HEK293 (cell line): ENCODE results near the gene LAMB1.

Experiments used
- CTCF ChIA-PET: fragments of 350-600 bp; formaldehyde crosslinking; extraction: SDS; loops from one replicate; lab custom pipeline; 2021; ENCODE audit warnings: antibody characterized with exemption; lab: Yijun Ruan, JAX
- POLR2A ChIA-PET: fragments of 300-600 bp; formaldehyde crosslinking; extraction: SDS; loops from one replicate; lab custom pipeline; 2020; ENCODE audit warnings: antibody characterized with exemption, inconsistent platforms; lab: Yijun Ruan, JAX
- H3K27ac ChIP-seq: fragments of 200-500 bp; sonication (Bioruptor generic); 2 replicates; pipeline ENCODE4 v1.5.1; 2014; ENCODE audit warnings: low read depth, low read length, control low read depth, inconsistent platforms; ENCODE audit errors: extremely low read depth
- H3K36me3 ChIP-seq, 2 experiments: fragments of 200-500 bp in 1 of 2; sonication (Bioruptor generic) in 1 of 2; 1 replicate in 1 of 2; 2 replicates in 1 of 2; pipeline ENCODE4 v1.5.1; 2014 to 2017; ENCODE audit warnings: inconsistent platforms in 2 of 2, low read length in 2 of 2; ENCODE audit not compliant: control insufficient read depth in 2 of 2, insufficient read depth in 1 of 2
- H3K4me1 ChIP-seq: fragments of 200-500 bp; sonication (Bioruptor generic); 2 replicates; pipeline ENCODE4 v1.5.1; 2014; ENCODE audit warnings: mild to moderate bottlenecking, low read length, inconsistent platforms; ENCODE audit not compliant: control insufficient read depth, insufficient read depth
- H3K4me3 ChIP-seq: 2 replicates; pipeline ENCODE4 v1.5.1; 2011; ENCODE audit warnings: low read depth, mild to moderate bottlenecking, control low read depth, low read length, moderate library complexity
- H3K9me3 ChIP-seq: fragments of 200-500 bp; sonication (Bioruptor generic); 2 replicates; pipeline ENCODE4 v1.5.1; 2014; ENCODE audit warnings: low read depth, low read length, inconsistent platforms; ENCODE audit not compliant: control insufficient read depth, insufficient read depth
- SCRT2 ChIP-seq: fragments of 450-650 bp; formaldehyde crosslinking; IDR thresholded peaks from 2 replicates; pipeline ENCODE4 v1.5.1; 2016; ENCODE audit warnings: missing biosample characterization, missing genetic modification characterization
- SETDB1 ChIP-seq: IDR thresholded peaks from one replicate; pipeline ENCODE4 v1.6.1; 2017; ENCODE audit warnings: mild to moderate bottlenecking, low read length, moderate library complexity, mixed read lengths; ENCODE audit not compliant: insufficient read length
- ZFHX2 ChIP-seq: fragments of 450-650 bp; formaldehyde crosslinking; conservative IDR thresholded peaks from 2 replicates; pipeline ENCODE4 v1.5.1; 2016; ENCODE audit warnings: missing biosample characterization, missing genetic modification characterization
- ZFP3 ChIP-seq: fragments of 450-650 bp; formaldehyde crosslinking; IDR thresholded peaks from 2 replicates; pipeline ENCODE4 v1.5.1; 2016; ENCODE audit warnings: low read depth, missing biosample characterization, missing genetic modification characterization
- ZFP69B ChIP-seq: fragments of 450-650 bp; formaldehyde crosslinking; IDR thresholded peaks from 2 replicates; pipeline ENCODE4 v1.5.1; 2016; ENCODE audit warnings: missing biosample characterization, missing genetic modification characterization
- ZNF114 ChIP-seq: fragments of 450-650 bp; formaldehyde crosslinking; IDR thresholded peaks from 2 replicates; pipeline ENCODE4 v1.5.0; 2017; ENCODE audit warnings: missing biosample characterization, missing genetic modification characterization
- ZNF174 ChIP-seq: fragments of 450-650 bp; formaldehyde crosslinking; IDR thresholded peaks from 2 replicates; pipeline ENCODE4 v1.5.0; 2017; ENCODE audit warnings: missing biosample characterization, mild to moderate bottlenecking, missing genetic modification characterization
- ZNF394 ChIP-seq: fragments of 450-650 bp; formaldehyde crosslinking; IDR thresholded peaks from 2 replicates; pipeline ENCODE4 v1.5.1; 2016; ENCODE audit warnings: missing biosample characterization, missing genetic modification characterization, mild to moderate bottlenecking, moderate library complexity, borderline replicate concordance
- ZNF473 ChIP-seq: fragments of 450-650 bp; formaldehyde crosslinking; IDR thresholded peaks from 2 replicates; pipeline ENCODE4 v1.5.1; 2017; ENCODE audit warnings: missing biosample characterization, missing genetic modification characterization
- ZNF530 ChIP-seq: fragments of 450-650 bp; formaldehyde crosslinking; IDR thresholded peaks from 2 replicates; pipeline ENCODE4 v1.5.1; 2016; ENCODE audit warnings: low read depth, missing biosample characterization, missing genetic modification characterization
- ZNF571 ChIP-seq: fragments of 450-650 bp; formaldehyde crosslinking; IDR thresholded peaks from 2 replicates; pipeline ENCODE4 v1.5.0; 2017; ENCODE audit warnings: missing biosample characterization, missing genetic modification characterization
- ZNF658 ChIP-seq: fragments of 450-650 bp; formaldehyde crosslinking; IDR thresholded peaks from 2 replicates; pipeline ENCODE4; 2016; ENCODE audit warnings: missing biosample characterization, missing genetic modification characterization
- ZNF660 ChIP-seq: fragments of 450-650 bp; IDR thresholded peaks from 2 replicates; pipeline ENCODE4 v1.5.1; 2018; ENCODE audit warnings: missing biosample characterization, mild to moderate bottlenecking, missing genetic modification characterization
- ZXDB ChIP-seq: fragments of 450-650 bp; formaldehyde crosslinking; IDR thresholded peaks from 2 replicates; pipeline ENCODE4 v1.5.1; 2016; ENCODE audit warnings: missing biosample characterization, missing genetic modification characterization
- TF ChIP-seq, protein P1 (sequence below): fragments of 450-650 bp; formaldehyde crosslinking; IDR thresholded peaks from 2 replicates; pipeline ENCODE4 v1.5.1; 2017; ENCODE audit warnings: missing biosample characterization, missing genetic modification characterization
- TF ChIP-seq, protein P2 (sequence below): fragments of 450-650 bp; formaldehyde crosslinking; IDR thresholded peaks from 2 replicates; pipeline ENCODE4 v1.5.1; 2016; ENCODE audit warnings: missing biosample characterization, missing genetic modification characterization
- TF ChIP-seq, protein P3 (sequence below): fragments of 450-650 bp; formaldehyde crosslinking; IDR thresholded peaks from 2 replicates; pipeline ENCODE4 v1.5.1; 2016; ENCODE audit warnings: missing biosample characterization, missing genetic modification characterization
- TF ChIP-seq, protein P4 (sequence below): fragments of 450-650 bp; formaldehyde crosslinking; IDR thresholded peaks from 2 replicates; pipeline ENCODE4 v1.5.1; 2017; ENCODE audit warnings: missing biosample characterization, missing genetic modification characterization

Gene LAMB1

DNA sequence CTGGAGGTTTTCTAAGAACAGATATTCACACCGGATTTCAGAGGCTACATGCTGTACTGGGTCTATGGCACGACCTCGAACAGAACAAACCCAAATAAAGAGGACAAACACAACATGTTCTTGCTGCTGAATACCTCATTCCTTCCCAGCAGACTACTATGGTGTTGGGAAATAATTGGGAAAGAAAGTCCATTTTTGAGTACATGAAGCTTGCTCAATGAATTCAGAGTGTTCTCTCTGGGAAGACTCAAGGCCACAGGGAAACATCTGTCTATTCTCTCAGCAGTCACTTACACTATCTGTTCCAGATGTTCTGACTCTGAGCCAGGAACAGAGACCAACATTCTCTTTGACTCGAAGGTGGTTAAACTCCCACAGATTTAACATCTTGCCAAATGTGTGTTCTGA is 30.9 kb downstream of the LAMB1 start:
- Histone ChIP-seq H3K36me3 (peaks cover 0 to 41% of the 10 kb centered on the region in 2 experiments), H3K9me3 (no peaks in the 10 kb centered on the region), H3K4me3 (no peak overlapping the region), H3K27ac (no peak overlapping the region), H3K4me1 (no peaks in the 10 kb centered on the region)
- no peak for TF ChIP-seq ZNF571 (tag by site-specific recombination)
- TF ChIP-seq, protein P1, sequence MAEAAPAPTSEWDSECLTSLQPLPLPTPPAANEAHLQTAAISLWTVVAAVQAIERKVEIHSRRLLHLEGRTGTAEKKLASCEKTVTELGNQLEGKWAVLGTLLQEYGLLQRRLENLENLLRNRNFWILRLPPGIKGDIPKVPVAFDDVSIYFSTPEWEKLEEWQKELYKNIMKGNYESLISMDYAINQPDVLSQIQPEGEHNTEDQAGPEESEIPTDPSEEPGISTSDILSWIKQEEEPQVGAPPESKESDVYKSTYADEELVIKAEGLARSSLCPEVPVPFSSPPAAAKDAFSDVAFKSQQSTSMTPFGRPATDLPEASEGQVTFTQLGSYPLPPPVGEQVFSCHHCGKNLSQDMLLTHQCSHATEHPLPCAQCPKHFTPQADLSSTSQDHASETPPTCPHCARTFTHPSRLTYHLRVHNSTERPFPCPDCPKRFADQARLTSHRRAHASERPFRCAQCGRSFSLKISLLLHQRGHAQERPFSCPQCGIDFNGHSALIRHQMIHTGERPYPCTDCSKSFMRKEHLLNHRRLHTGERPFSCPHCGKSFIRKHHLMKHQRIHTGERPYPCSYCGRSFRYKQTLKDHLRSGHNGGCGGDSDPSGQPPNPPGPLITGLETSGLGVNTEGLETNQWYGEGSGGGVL (tag by site-specific recombination) = no peak
- TF ChIP-seq ZFP69B (tag by site-specific recombination) = no peak
- TF ChIP-seq, protein P2, sequence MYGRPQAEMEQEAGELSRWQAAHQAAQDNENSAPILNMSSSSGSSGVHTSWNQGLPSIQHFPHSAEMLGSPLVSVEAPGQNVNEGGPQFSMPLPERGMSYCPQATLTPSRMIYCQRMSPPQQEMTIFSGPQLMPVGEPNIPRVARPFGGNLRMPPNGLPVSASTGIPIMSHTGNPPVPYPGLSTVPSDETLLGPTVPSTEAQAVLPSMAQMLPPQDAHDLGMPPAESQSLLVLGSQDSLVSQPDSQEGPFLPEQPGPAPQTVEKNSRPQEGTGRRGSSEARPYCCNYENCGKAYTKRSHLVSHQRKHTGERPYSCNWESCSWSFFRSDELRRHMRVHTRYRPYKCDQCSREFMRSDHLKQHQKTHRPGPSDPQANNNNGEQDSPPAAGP = no peak
- no peak for TF ChIP-seq SETDB1
- TF ChIP-seq ZNF114 (tag by site-specific recombination) = no peak
- no peak for TF ChIP-seq ZFP3 (tag by site-specific recombination)
- no peak for TF ChIP-seq ZNF394
- TF ChIP-seq, protein P3, sequence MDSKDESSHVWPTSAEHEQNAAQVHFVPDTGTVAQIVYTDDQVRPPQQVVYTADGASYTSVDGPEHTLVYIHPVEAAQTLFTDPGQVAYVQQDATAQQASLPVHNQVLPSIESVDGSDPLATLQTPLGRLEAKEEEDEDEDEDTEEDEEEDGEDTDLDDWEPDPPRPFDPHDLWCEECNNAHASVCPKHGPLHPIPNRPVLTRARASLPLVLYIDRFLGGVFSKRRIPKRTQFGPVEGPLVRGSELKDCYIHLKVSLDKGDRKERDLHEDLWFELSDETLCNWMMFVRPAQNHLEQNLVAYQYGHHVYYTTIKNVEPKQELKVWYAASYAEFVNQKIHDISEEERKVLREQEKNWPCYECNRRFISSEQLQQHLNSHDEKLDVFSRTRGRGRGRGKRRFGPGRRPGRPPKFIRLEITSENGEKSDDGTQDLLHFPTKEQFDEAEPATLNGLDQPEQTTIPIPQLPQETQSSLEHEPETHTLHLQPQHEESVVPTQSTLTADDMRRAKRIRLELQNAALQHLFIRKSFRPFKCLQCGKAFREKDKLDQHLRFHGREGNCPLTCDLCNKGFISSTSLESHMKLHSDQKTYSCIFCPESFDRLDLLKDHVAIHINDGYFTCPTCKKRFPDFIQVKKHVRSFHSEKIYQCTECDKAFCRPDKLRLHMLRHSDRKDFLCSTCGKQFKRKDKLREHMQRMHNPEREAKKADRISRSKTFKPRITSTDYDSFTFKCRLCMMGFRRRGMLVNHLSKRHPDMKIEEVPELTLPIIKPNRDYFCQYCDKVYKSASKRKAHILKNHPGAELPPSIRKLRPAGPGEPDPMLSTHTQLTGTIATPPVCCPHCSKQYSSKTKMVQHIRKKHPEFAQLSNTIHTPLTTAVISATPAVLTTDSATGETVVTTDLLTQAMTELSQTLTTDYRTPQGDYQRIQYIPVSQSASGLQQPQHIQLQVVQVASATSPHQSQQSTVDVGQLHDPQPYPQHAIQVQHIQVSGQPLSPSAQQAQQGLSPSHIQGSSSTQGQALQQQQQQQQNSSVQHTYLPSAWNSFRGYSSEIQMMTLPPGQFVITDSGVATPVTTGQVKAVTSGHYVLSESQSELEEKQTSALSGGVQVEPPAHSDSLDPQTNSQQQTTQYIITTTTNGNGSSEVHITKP = no peak
- TF ChIP-seq ZNF660 = no peak
- no peak for TF ChIP-seq ZNF530 (tag by site-specific recombination)
- TF ChIP-seq ZXDB (tag by site-specific recombination) = no peak
- TF ChIP-seq ZNF473 (tag by site-specific recombination) = no peak
- no peak for TF ChIP-seq ZNF658
- CTCF ChIA-PET = interaction anchor here (0.7 to 1.3 kb wide), 2 partner anchors 10 to 44 kb away, joined by 3 to 4 read pairs; no protein-coding TSS in a partner anchor
- POLR2A ChIA-PET = no interaction called here

DNA sequence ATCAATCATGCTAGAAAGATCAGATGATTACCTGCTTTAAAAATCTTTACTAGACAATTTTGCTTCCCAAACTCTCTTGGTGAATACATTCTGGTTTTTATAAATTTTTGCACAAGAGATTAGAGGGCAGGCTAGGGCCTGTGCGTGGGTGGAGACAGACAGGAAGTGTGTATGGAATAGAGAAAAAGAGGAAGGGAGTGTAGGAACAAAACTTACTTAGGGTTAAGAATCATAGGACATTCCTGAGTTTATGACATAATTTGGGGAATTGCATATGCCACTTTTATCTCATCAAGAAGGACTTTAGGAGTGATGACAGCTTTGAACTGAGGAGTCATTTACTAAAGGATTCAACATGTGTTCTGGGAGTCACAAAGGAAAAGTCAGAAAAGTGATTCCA is 31.3 kb downstream of the LAMB1 start:
- TF ChIP-seq, protein P4, sequence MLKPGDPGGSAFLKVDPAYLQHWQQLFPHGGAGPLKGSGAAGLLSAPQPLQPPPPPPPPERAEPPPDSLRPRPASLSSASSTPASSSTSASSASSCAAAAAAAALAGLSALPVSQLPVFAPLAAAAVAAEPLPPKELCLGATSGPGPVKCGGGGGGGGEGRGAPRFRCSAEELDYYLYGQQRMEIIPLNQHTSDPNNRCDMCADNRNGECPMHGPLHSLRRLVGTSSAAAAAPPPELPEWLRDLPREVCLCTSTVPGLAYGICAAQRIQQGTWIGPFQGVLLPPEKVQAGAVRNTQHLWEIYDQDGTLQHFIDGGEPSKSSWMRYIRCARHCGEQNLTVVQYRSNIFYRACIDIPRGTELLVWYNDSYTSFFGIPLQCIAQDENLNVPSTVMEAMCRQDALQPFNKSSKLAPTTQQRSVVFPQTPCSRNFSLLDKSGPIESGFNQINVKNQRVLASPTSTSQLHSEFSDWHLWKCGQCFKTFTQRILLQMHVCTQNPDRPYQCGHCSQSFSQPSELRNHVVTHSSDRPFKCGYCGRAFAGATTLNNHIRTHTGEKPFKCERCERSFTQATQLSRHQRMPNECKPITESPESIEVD (tag by site-specific recombination) = peak; percentile 49
- TF ChIP-seq SCRT2 (tag by site-specific recombination) (peak; percentile 39; the same call in 1 of the 2 replicates), ZFHX2 (tag by site-specific recombination) (peak; percentile 25; the same call in 1 of the 2 replicates), ZNF174 (tag by site-specific recombination) (no peak)
- ChIA-PET CTCF (interaction anchor here (1.3 kb wide), 1 partner anchor 45 kb away, joined by 4 read pairs; no protein-coding TSS in a partner anchor), POLR2A (no interaction called here)
- Histone ChIP-seq H3K4me1 (no peaks in the 10 kb centered on the region), H3K4me3 (no peak overlapping the region), H3K27ac (no peak overlapping the region), H3K9me3 (no peaks in the 10 kb centered on the region), H3K36me3 (peaks cover 0 to 37% of the 10 kb centered on the region in 2 experiments)
